NCI-H1105 (cell line): ENCODE data around the gene PPP1R37.

Experiments
- DNase-seq: peaks from one replicate; lab custom pipeline; 2025; lab: John Stamatoyannopoulos, UW

Gene PPP1R37

GRCh38 chr19:45070861-45071544 lies 22.0 kb upstream of the PPP1R37 start:
- no peak for DNase-seq

GRCh38 chr19:45071545-45071938 lies 21.4 kb upstream of the PPP1R37 start:
- DNase-seq = no peak

GRCh38 chr19:45071969-45072790 lies 20.8 kb upstream of the PPP1R37 start:
- no peak for DNase-seq

- DNase-seq = no peak
Measured at GRCh38 chr19:45074744-45075300, 18.2 kb upstream of the PPP1R37 start.

GRCh38 chr19:45075301-45076028 lies 17.5 kb upstream of the PPP1R37 start:
- DNase-seq = peak; percentile 39

- peak; percentile 69 for DNase-seq
Measured at GRCh38 chr19:45076029-45076850, 16.7 kb upstream of the PPP1R37 start, which contains the start of gene ZNF296. Gene ZNF296, minus strand, starts transcription at chr19:45076478. Its CDS starts 105 bp downstream, at chr19:45076373.

- no peak for DNase-seq
Measured at GRCh38 chr19:45076851-45077730, 15.9 kb upstream of the PPP1R37 start.

GRCh38 chr19:45078390-45079062 lies 14.5 kb upstream of the PPP1R37 start:
- no peak for DNase-seq

- DNase-seq = peak; percentile 70
Measured at GRCh38 chr19:45079063-45079910, 13.7 kb upstream of the PPP1R37 start, which contains the start of gene GEMIN7. Gene GEMIN7, plus strand, starts transcription at chr19:45079260. Its CDS starts 10,855 bp downstream, at chr19:45090115.

- DNase-seq = no peak
Measured at GRCh38 chr19:45079911-45080370, 13.0 kb upstream of the PPP1R37 start.

GRCh38 chr19:45082170-45082569 lies 10.8 kb upstream of the PPP1R37 start:
- DNase-seq = no peak

- no peak for DNase-seq
Measured at GRCh38 chr19:45086480-45086879, 6.5 kb upstream of the PPP1R37 start.

- no peak for DNase-seq
Measured at GRCh38 chr19:45087531-45087930, 5.4 kb upstream of the PPP1R37 start.

- no peak for DNase-seq
Measured at GRCh38 chr19:45090034-45090433, 2.9 kb upstream of the PPP1R37 start.

GRCh38 chr19:45090606-45091005 lies 2.4 kb upstream of the PPP1R37 start:
- DNase-seq = no peak

- DNase-seq = peak; percentile 99
Measured at GRCh38 chr19:45091031-45091923, 1.7 kb upstream of the PPP1R37 start.

- no peak for DNase-seq
Measured at GRCh38 chr19:45094137-45094536, 1.2 kb downstream of the PPP1R37 start.

- DNase-seq = no peak
Measured at GRCh38 chr19:45094707-45095106, 1.7 kb downstream of the PPP1R37 start.
